HepG2 (cell line): ENCODE measurements around the gene FHIT. TPM values are rescaled to one million over a fixed set of nuclear protein-coding genes. Genes with fewer than 3 reads are reported as not detected.

ENCODE experiments used
- BCL6 ChIP-seq: IDR thresholded peaks from 2 replicates; pipeline ENCODE4 v1.6.1; 2016; ENCODE audit warnings: missing genetic modification reagents, missing compliant biosample characterization
- FOXA3 ChIP-seq: IDR thresholded peaks from 2 replicates; pipeline ENCODE4 v1.6.1; 2016; ENCODE audit warnings: missing genetic modification reagents, missing compliant biosample characterization
- GABPB1 ChIP-seq: IDR thresholded peaks from 2 replicates; pipeline ENCODE4 v1.6.1; 2016; ENCODE audit warnings: mild to moderate bottlenecking, missing genetic modification reagents, moderate library complexity, missing compliant biosample characterization
- NR2F6 ChIP-seq, 2 experiments: IDR thresholded peaks; 2 replicates each; pipeline ENCODE4 v1.6.1; 2016; ENCODE audit warnings: antibody characterized with exemption in 1 of 2, mild to moderate bottlenecking in 1 of 2
- PPARG ChIP-seq: conservative IDR thresholded peaks from 2 replicates; pipeline ENCODE4 v1.6.1; 2016; ENCODE audit warnings: missing biosample characterization, missing genetic modification reagents
- SAFB2 ChIP-seq: sonication (generic); formaldehyde crosslinking; IDR thresholded peaks from 2 replicates; pipeline ENCODE4 v1.5.1; 2020; ENCODE audit warnings: missing genetic modification reagents, low read depth, mild to moderate bottlenecking, borderline replicate concordance
- SOX13 ChIP-seq, 3 experiments: fragments of 450-650 bp in 1 of 3; sonication (generic) in 1 of 3; formaldehyde crosslinking in 1 of 3; IDR thresholded peaks in 2 of 3; conservative IDR thresholded peaks in 1 of 3; 2 replicates each; pipeline versions ENCODE4 v1.5.0 to v1.6.1; 2016 to 2020; ENCODE audit warnings: antibody characterized with exemption in 1 of 3, mild to moderate bottlenecking in 1 of 3, missing compliant biosample characterization in 1 of 3, missing genetic modification reagents in 1 of 3, moderate library complexity in 1 of 3
- ZNF20 ChIP-seq: sonication (generic); formaldehyde crosslinking; IDR thresholded peaks from 2 replicates; pipeline ENCODE4 v1.4.0; 2020; ENCODE audit warnings: mild to moderate bottlenecking, moderate library complexity, missing genetic modification reagents
- ZNF441 ChIP-seq: sonication (generic); formaldehyde crosslinking; IDR thresholded peaks from 2 replicates; pipeline ENCODE4 v1.7.0; 2021; ENCODE audit warnings: missing genetic modification reagents, borderline replicate concordance
- ZNF563 ChIP-seq: sonication (generic); formaldehyde crosslinking; IDR thresholded peaks from 2 replicates; pipeline ENCODE4 v1.8.0; 2022; ENCODE audit warnings: mild to moderate bottlenecking, moderate library complexity, missing genetic modification reagents
- ZNF841 ChIP-seq: sonication (generic); formaldehyde crosslinking; IDR thresholded peaks from 2 replicates; pipeline ENCODE4 v1.8.1; 2023; ENCODE audit warnings: missing genetic modification reagents, borderline replicate concordance
- ZSCAN31 ChIP-seq: sonication (generic); formaldehyde crosslinking; IDR thresholded peaks from 2 replicates; pipeline ENCODE4 v1.5.0; 2020; ENCODE audit warnings: low read depth, mild to moderate bottlenecking, missing genetic modification reagents
- polyA plus RNA-seq, 8 experiments: library from polyadenylated mRNA; depleted of rRNA in 3 of 8; stranded (reverse) in 7 of 8; unstranded in 1 of 8; fragments of >200 nt; fragmentation: Illumina TruSeq in 4 of 8; extraction: Trizol in 4 of 8; gene quantifications; 2 replicates each; pipeline versions ENCODE4 v1.2.1 to v1.2.3, GENCODE V29; 2011 to 2016; ENCODE audit warnings: low read depth in 4 of 8, missing spikeins in 1 of 8, mixed read lengths in 1 of 8; ENCODE audit not compliant: insufficient read depth in 1 of 8
- total RNA-seq, 5 experiments: library from RNA; depleted of rRNA; stranded (reverse); fragments of >200 nt; fragmentation: Illumina TruSeq; extraction: Trizol; gene quantifications; 2 replicates each; pipeline ENCODE4 v1.2.3, GENCODE V29; 2016; ENCODE audit warnings: low read depth in 1 of 5
- TF ChIP-seq, protein P1 (sequence below): sonication (generic); formaldehyde crosslinking; IDR thresholded peaks from 2 replicates; pipeline ENCODE4 v1.5.0; 2020; ENCODE audit warnings: missing genetic modification reagents
- TF ChIP-seq, protein P2 (sequence below): sonication (generic); formaldehyde crosslinking; IDR thresholded peaks from 2 replicates; pipeline ENCODE4 v1.9.0; 2021; ENCODE audit warnings: missing genetic modification reagents, borderline replicate concordance
- TF ChIP-seq, protein P3 (sequence below): sonication (generic); formaldehyde crosslinking; IDR thresholded peaks from 2 replicates; pipeline ENCODE4 v1.4.0; 2020; ENCODE audit warnings: missing genetic modification reagents, borderline replicate concordance
- TF ChIP-seq, protein P4 (sequence below): IDR thresholded peaks from 2 replicates; pipeline ENCODE4 v1.6.1; 2016; ENCODE audit warnings: missing biosample characterization, missing genetic modification reagents, low read depth
- TF ChIP-seq, protein P5 (sequence below): sonication (generic); formaldehyde crosslinking; IDR thresholded peaks from 2 replicates; pipeline ENCODE4 v1.4.0; 2020; ENCODE audit warnings: mild to moderate bottlenecking, missing genetic modification reagents
- TF ChIP-seq, protein P6 (sequence below), 2 experiments: sonication (generic) in 1 of 2; formaldehyde crosslinking in 1 of 2; IDR thresholded peaks; 2 replicates each; pipeline versions ENCODE4 v1.4.0 to v1.6.1; 2016 to 2020; ENCODE audit warnings: borderline replicate concordance in 1 of 2, low read depth in 1 of 2, mild to moderate bottlenecking in 1 of 2, missing genetic modification reagents in 1 of 2

The FHIT gene
- total and polyA plus RNA-seq, 2 of the 13 experiments (the other 11 are each of a cell fraction or from before 2014, with no cell fraction given): 4.0 to 4.6 TPM

DNA sequence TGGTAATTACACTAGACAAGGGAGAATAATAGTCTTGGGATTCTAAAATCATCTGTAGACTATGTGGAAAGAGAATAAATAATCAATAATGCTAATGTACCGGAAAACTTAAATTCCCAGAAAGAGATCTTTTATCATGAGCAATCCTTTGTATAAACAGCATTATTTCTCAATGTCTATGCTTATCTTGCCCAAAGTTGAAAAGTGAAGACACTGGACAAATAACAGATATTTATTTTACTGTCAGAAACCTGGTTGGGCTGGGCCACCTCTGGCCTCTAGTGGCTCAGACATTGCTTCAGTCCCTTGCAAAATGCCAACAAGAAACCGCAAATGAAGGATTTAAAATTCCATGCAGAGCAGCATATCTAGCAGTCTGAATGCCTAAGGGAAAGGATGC lies 409.9 kb downstream of the FHIT start (continued):
- TF ChIP-seq GABPB1 (CRISPR knock-in tag) (no peak), ZNF841 (CRISPR knock-in tag) (no peak), NR2F6 (IDR thresholded peaks at IDR 0.05) (peak; percentile 94), NR2F6 (CRISPR knock-in tag; IDR thresholded peaks at IDR 0.05) (no peak; the same call in 1 of the 2 replicates), PPARG (CRISPR knock-in tag) (no peak), BCL6 (CRISPR knock-in tag) (peak; percentile 97), ZNF441 (CRISPR knock-in tag) (no peak), ZNF563 (CRISPR knock-in tag) (no peak), ZNF20 (CRISPR knock-in tag) (no peak), ZSCAN31 (CRISPR knock-in tag) (no peak), FOXA3 (peak; percentile 83), SOX13 (IDR thresholded peaks at IDR 0.05) (0 out of 2 replicates have a peak, but pooled peaks have one; percentile 13), SOX13 (CRISPR knock-in tag; conservative IDR thresholded peaks at IDR 0.05 in 1 of 2, IDR thresholded peaks at IDR 0.05 in 1 of 2) (peak in 1 of 2 experiments; percentile 74; a peak in 2 of 4 replicates), SAFB2 (CRISPR knock-in tag) (no peak)
- TF ChIP-seq, protein P1, sequence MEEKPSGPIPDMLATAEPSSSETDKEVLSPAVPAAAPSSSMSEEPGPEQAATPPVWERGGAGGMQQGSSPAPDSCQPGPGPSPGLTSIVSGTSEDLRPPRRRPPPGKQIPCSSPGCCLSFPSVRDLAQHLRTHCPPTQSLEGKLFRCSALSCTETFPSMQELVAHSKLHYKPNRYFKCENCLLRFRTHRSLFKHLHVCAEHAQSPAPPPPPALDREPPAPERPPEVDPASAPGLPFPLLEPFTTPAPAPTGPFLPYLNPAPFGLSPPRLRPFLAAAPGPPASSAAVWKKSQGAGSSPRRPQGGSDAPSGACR (CRISPR knock-in tag): no peak
- TF ChIP-seq, protein P2, sequence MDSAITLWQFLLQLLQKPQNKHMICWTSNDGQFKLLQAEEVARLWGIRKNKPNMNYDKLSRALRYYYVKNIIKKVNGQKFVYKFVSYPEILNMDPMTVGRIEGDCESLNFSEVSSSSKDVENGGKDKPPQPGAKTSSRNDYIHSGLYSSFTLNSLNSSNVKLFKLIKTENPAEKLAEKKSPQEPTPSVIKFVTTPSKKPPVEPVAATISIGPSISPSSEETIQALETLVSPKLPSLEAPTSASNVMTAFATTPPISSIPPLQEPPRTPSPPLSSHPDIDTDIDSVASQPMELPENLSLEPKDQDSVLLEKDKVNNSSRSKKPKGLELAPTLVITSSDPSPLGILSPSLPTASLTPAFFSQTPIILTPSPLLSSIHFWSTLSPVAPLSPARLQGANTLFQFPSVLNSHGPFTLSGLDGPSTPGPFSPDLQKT: no peak
- TF ChIP-seq, protein P3, sequence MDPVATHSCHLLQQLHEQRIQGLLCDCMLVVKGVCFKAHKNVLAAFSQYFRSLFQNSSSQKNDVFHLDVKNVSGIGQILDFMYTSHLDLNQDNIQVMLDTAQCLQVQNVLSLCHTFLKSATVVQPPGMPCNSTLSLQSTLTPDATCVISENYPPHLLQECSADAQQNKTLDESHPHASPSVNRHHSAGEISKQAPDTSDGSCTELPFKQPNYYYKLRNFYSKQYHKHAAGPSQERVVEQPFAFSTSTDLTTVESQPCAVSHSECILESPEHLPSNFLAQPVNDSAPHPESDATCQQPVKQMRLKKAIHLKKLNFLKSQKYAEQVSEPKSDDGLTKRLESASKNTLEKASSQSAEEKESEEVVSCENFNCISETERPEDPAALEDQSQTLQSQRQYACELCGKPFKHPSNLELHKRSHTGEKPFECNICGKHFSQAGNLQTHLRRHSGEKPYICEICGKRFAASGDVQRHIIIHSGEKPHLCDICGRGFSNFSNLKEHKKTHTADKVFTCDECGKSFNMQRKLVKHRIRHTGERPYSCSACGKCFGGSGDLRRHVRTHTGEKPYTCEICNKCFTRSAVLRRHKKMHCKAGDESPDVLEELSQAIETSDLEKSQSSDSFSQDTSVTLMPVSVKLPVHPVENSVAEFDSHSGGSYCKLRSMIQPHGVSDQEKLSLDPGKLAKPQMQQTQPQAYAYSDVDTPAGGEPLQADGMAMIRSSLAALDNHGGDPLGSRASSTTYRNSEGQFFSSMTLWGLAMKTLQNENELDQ (CRISPR knock-in tag): no peak
- TF ChIP-seq, protein P4, sequence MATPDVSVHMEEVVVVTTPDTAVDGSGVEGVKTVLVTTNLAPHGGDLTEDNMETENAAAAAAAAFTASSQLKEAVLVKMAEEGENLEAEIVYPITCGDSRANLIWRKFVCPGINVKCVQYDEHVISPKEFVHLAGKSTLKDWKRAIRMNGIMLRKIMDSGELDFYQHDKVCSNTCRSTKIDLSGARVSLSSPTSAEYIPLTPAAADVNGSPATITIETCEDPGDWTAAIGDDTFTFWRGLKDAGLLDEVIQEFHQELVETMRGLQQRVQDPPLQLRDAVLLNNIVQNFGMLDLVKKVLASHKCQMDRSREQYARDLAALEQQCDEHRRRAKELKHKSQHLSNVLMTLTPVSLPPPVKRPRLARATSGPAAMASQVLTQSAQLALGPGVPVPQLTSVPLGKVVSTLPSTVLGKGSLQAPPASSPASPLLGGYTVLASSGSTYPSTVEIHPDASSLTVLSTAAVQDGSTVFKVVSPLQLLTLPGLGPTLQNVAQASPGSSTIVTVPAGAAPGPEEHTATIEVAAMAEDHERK (CRISPR knock-in tag): no peak
- TF ChIP-seq, protein P5, sequence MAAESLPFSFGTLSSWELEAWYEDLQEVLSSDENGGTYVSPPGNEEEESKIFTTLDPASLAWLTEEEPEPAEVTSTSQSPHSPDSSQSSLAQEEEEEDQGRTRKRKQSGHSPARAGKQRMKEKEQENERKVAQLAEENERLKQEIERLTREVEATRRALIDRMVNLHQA: no peak
- TF ChIP-seq, protein P6, sequence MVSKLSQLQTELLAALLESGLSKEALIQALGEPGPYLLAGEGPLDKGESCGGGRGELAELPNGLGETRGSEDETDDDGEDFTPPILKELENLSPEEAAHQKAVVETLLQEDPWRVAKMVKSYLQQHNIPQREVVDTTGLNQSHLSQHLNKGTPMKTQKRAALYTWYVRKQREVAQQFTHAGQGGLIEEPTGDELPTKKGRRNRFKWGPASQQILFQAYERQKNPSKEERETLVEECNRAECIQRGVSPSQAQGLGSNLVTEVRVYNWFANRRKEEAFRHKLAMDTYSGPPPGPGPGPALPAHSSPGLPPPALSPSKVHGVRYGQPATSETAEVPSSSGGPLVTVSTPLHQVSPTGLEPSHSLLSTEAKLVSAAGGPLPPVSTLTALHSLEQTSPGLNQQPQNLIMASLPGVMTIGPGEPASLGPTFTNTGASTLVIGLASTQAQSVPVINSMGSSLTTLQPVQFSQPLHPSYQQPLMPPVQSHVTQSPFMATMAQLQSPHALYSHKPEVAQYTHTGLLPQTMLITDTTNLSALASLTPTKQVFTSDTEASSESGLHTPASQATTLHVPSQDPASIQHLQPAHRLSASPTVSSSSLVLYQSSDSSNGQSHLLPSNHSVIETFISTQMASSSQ (IDR thresholded peaks at IDR 0.05; ENCODE audit: low read depth): no peak
- TF ChIP-seq, protein P6 (CRISPR knock-in tag; IDR thresholded peaks at IDR 0.05; ENCODE audit: borderline replicate concordance): no peak
